Transverse colon (tissue), 3 donors: ENCODE results near the gene BCOR.

Experiments
- POLR2A ChIP-seq: fragments of 450-650 bp; IDR thresholded peaks from one replicate; pipeline ENCODE4 v1.6.1; 2016; ENCODE audit warnings: antibody characterized with exemption, mild to moderate bottlenecking, moderate library complexity
- TF ChIP-seq, protein P1 (sequence below), 5 experiments: fragments of 200-600 bp in 3 of 5; fragments of 450-650 bp in 2 of 5; sonication (generic) in 3 of 5; IDR thresholded peaks; 1 replicate in 2 of 5; 2 replicates in 3 of 5; pipeline ENCODE4 v1.5.1; 2016 to 2017; ENCODE audit warnings: antibody characterized with exemption in 5 of 5, inconsistent platforms in 3 of 5, mild to moderate bottlenecking in 2 of 5, moderate library complexity in 1 of 5

DNA sequence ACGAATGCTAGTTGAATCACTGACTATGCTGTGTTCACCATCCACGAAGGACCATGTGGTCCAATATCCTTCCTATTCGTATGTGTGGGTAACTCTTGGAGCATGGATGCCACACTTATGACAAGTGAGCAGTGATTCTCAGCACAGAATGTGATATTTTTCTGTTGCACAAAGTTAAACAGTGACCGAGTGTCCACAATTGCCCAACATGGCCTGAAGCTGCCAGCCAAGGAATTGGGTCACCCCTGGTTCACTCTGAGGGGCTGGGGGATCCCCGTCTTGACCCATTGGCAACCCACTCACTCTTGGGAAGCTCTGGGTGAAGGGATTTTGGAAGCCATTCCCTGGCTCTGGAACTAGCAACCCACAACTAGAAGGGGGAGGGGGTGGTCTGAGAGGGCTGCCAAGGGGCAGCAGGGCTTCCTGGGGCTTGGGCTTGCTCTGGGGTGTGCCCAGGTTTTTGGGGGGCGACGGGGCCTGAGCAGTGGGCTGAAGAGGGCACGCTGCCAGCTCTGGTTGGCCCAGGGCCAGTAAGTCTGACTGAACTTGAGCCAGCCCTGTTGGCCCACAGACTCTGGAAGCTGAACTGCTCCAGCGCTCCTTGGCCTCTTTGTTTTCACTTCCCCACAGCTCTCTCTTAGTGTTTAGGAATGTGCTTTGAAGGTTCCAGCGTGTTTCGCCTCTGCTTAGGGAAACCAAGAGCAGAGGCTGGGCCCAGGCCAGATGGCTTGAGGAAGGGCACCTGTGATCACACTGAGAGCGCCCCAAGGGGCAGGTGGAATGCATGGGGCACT, 43.1 kb upstream of the BCOR start:
- TF ChIP-seq, protein P1, sequence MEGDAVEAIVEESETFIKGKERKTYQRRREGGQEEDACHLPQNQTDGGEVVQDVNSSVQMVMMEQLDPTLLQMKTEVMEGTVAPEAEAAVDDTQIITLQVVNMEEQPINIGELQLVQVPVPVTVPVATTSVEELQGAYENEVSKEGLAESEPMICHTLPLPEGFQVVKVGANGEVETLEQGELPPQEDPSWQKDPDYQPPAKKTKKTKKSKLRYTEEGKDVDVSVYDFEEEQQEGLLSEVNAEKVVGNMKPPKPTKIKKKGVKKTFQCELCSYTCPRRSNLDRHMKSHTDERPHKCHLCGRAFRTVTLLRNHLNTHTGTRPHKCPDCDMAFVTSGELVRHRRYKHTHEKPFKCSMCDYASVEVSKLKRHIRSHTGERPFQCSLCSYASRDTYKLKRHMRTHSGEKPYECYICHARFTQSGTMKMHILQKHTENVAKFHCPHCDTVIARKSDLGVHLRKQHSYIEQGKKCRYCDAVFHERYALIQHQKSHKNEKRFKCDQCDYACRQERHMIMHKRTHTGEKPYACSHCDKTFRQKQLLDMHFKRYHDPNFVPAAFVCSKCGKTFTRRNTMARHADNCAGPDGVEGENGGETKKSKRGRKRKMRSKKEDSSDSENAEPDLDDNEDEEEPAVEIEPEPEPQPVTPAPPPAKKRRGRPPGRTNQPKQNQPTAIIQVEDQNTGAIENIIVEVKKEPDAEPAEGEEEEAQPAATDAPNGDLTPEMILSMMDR (IDR thresholded peaks at IDR 0.05): no peak
- no peak for TF ChIP-seq POLR2A
